Osteoblast (primary cell): ENCODE results near the gene LIX1L. TPM values are rescaled to one million over a fixed set of nuclear protein-coding genes. Genes with fewer than 3 reads are reported as not detected.

Experiments
- DNase-seq: peaks from one replicate; pipeline ENCODE4 v3.0.0; 2011; ENCODE audit warnings: low spot score, mixed read lengths; ENCODE audit not compliant: insufficient read length; ENCODE audit errors: missing footprints
- H2AFZ ChIP-seq: 2 replicates; pipeline ENCODE4 v1.6.0; 2011; ENCODE audit warnings: mild to moderate bottlenecking, low read length
- H3K27ac ChIP-seq: 2 replicates; pipeline ENCODE4 v1.5.1; 2011; ENCODE audit warnings: mild to moderate bottlenecking, low read depth, low read length, moderate library complexity
- H3K27me3 ChIP-seq: 2 replicates; pipeline ENCODE4 v1.6.0; 2012; ENCODE audit warnings: mild to moderate bottlenecking, control low read depth, inconsistent platforms, low read length, moderate library complexity; ENCODE audit not compliant: insufficient read depth
- H3K36me3 ChIP-seq: 2 replicates; pipeline ENCODE4 v1.5.1; 2011; ENCODE audit warnings: mild to moderate bottlenecking, low read length, control low read depth, moderate library complexity; ENCODE audit not compliant: insufficient read depth
- H3K4me1 ChIP-seq: 2 replicates; pipeline ENCODE4 v1.5.1; 2011; ENCODE audit warnings: mild to moderate bottlenecking, low read length, control low read depth, moderate library complexity; ENCODE audit not compliant: insufficient read depth
- H3K4me2 ChIP-seq: 2 replicates; pipeline ENCODE4 v1.6.0; 2011; ENCODE audit warnings: mild to moderate bottlenecking, low read length; ENCODE audit not compliant: insufficient read depth
- H3K4me3 ChIP-seq: fragments of 200-600 bp; sonication (generic); 3 replicates; pipeline ENCODE4 v1.5.1; 2012; ENCODE audit warnings: mild to moderate bottlenecking, low read length, inconsistent platforms; ENCODE audit not compliant: insufficient read depth
- H3K79me2 ChIP-seq: 2 replicates; pipeline ENCODE4 v1.6.0; 2012; ENCODE audit warnings: mild to moderate bottlenecking, low read length, control low read depth, inconsistent platforms; ENCODE audit not compliant: insufficient read depth
- H3K9me3 ChIP-seq: 2 replicates; pipeline ENCODE4 v1.5.1; 2011; ENCODE audit warnings: low read depth, low read length, control low read depth
- H4K20me1 ChIP-seq: 2 replicates; pipeline ENCODE4 v1.6.0; 2012; ENCODE audit warnings: mild to moderate bottlenecking, low read length, control low read depth; ENCODE audit not compliant: insufficient read depth
- total RNA-seq: library from RNA; depleted of rRNA; stranded (reverse); fragments of >200 nt; gene quantifications from 2 replicates; pipeline ENCODE4 v1.2.3, GENCODE V29; 2012
- TF ChIP-seq, protein P1 (sequence below): IDR thresholded peaks from 2 replicates; pipeline ENCODE4 v1.5.1; 2011; ENCODE audit warnings: mild to moderate bottlenecking, low read depth, low read length, moderate library complexity; ENCODE audit errors: extremely low read depth

The LIX1L gene
- total RNA-seq, 1 donor: 33.7 TPM

DNA sequence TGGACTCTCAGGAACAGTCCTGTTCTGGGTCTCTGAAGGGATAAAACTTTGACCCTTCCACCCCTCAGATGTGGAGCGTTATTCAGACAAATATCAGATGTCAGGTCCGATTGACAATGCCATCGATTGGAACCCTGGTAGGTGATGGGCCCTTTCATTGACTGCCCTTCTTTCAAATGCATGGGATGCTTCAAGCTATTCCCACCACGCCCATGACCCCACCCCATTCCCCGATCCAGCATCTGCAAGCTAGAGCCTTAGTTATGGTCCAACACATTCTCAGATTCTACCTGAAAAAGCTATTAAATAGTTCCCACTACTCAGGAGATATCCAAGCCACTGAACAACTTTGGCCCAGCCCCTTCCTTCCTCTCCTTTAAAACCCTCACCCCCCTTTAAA lies 19.2 kb upstream of the LIX1L start:
- Histone ChIP-seq H3K27ac (no peak overlapping the region), H3K4me1 (peaks cover 34% of the 10 kb centered on the region), H2AFZ (no peak overlapping the region), H3K79me2 (peaks cover 5% of the 10 kb centered on the region), H3K27me3 (no peaks in the 10 kb centered on the region), H3K9me3 (no peaks in the 10 kb centered on the region), H3K4me3 (no peak overlapping the region), H3K36me3 (no peaks in the 10 kb centered on the region), H4K20me1 (no peaks in the 10 kb centered on the region), H3K4me2 (no peak overlapping the region)
- TF ChIP-seq, protein P1, sequence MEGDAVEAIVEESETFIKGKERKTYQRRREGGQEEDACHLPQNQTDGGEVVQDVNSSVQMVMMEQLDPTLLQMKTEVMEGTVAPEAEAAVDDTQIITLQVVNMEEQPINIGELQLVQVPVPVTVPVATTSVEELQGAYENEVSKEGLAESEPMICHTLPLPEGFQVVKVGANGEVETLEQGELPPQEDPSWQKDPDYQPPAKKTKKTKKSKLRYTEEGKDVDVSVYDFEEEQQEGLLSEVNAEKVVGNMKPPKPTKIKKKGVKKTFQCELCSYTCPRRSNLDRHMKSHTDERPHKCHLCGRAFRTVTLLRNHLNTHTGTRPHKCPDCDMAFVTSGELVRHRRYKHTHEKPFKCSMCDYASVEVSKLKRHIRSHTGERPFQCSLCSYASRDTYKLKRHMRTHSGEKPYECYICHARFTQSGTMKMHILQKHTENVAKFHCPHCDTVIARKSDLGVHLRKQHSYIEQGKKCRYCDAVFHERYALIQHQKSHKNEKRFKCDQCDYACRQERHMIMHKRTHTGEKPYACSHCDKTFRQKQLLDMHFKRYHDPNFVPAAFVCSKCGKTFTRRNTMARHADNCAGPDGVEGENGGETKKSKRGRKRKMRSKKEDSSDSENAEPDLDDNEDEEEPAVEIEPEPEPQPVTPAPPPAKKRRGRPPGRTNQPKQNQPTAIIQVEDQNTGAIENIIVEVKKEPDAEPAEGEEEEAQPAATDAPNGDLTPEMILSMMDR: no peak
- no peak for DNase-seq

DNA sequence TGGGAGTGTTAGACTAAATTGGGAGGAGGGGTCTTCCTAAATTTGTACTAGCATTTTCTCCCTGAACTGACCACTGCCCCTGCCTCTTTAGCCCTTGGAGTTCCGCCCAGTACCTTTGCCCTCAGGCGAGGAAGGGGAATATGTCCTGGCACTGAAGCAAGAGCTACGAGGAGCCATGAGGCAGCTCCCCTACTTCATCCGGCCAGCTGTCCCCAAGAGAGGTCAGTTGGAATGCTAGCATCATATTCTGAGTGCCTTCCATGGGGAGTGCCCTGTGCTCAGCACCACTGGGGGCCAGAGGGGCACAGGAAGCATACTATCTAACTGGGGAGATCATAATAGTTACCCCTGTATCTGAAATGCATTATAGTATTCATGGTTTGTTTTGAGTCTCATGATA lies 17.4 kb upstream of the LIX1L start:
- Histone ChIP-seq H3K4me1 (peaks cover 30% of the 10 kb centered on the region), H3K9me3 (no peaks in the 10 kb centered on the region), H3K27ac (no peak overlapping the region), H3K36me3 (no peaks in the 10 kb centered on the region), H3K4me3 (no peak overlapping the region), H4K20me1 (no peaks in the 10 kb centered on the region), H3K79me2 (peaks cover 5% of the 10 kb centered on the region), H3K27me3 (no peaks in the 10 kb centered on the region), H3K4me2 (no peak overlapping the region), H2AFZ (no peak overlapping the region)
- no peak for DNase-seq
- TF ChIP-seq, protein P1: no peak

DNA sequence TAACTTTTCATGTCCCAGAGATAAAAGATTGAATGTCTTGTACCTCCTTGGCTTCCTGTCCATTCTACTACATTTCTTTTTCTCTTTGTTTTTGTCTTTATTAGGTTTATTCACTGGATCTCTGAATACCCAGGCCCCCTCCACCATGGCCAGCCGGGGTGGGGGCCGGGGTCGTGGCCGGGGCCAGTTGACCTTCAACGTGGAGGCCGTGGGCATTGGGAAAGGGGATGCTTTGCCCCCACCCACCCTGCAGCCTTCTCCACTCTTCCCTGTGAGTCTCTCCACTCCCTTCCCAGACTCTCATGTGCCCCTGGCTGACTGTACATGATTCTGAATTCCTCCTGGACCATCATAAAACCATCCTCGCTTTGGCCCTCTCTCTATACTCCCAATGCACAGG lies 16.9 kb upstream of the LIX1L start:
- Histone ChIP-seq H3K79me2 (peaks cover 5% of the 10 kb centered on the region), H2AFZ (no peak overlapping the region), H3K4me1 (peaks cover 25% of the 10 kb centered on the region), H4K20me1 (no peaks in the 10 kb centered on the region), H3K4me2 (no peak overlapping the region), H3K36me3 (no peaks in the 10 kb centered on the region), H3K9me3 (no peaks in the 10 kb centered on the region), H3K27me3 (no peaks in the 10 kb centered on the region), H3K4me3 (no peak overlapping the region), H3K27ac (no peak overlapping the region)
- TF ChIP-seq, protein P1: no peak
- DNase-seq: no peak

DNA sequence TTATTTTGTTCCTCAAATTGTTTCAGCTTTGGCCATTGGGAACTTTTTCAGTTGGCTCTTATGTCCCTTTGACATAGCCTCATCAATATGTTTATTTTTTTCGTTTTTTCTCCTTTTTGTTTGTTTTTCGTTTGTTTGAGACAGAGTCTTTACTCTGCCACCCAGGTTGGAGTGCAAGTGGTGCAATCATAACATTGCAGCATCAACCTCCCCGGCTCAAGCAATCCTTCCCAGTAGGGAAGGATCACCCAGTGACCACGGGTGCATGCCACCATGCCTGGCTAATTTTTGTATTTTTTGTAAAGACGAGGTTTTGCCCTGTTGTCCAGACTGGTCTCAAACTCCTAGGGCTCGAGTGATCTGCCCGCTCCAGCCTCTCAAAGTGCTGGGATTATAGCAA lies 14.8 kb upstream of the LIX1L start:
- Histone ChIP-seq H4K20me1 (no peaks in the 10 kb centered on the region), H3K4me2 (no peak overlapping the region), H3K27me3 (no peaks in the 10 kb centered on the region), H3K36me3 (no peaks in the 10 kb centered on the region), H3K4me1 (peaks cover 7% of the 10 kb centered on the region), H3K79me2 (peaks cover 2% of the 10 kb centered on the region), H3K9me3 (no peaks in the 10 kb centered on the region), H3K4me3 (no peak overlapping the region), H3K27ac (no peak overlapping the region), H2AFZ (no peak overlapping the region)
- TF ChIP-seq, protein P1: no peak
- DNase-seq: no peak
